GM19193 (cell line): ENCODE measurements around the gene CARNS1.
A peak's percentile ranks its signal among the peaks of the same experiment; 100 is the strongest.

Experiments
- POLR2A ChIP-seq: IDR thresholded peaks from 4 replicates; pipeline ENCODE4 v1.6.1; 2011; ENCODE audit not compliant: insufficient read depth, insufficient read length; ENCODE audit errors: extremely low read depth

CARNS1 gene

DNA sequence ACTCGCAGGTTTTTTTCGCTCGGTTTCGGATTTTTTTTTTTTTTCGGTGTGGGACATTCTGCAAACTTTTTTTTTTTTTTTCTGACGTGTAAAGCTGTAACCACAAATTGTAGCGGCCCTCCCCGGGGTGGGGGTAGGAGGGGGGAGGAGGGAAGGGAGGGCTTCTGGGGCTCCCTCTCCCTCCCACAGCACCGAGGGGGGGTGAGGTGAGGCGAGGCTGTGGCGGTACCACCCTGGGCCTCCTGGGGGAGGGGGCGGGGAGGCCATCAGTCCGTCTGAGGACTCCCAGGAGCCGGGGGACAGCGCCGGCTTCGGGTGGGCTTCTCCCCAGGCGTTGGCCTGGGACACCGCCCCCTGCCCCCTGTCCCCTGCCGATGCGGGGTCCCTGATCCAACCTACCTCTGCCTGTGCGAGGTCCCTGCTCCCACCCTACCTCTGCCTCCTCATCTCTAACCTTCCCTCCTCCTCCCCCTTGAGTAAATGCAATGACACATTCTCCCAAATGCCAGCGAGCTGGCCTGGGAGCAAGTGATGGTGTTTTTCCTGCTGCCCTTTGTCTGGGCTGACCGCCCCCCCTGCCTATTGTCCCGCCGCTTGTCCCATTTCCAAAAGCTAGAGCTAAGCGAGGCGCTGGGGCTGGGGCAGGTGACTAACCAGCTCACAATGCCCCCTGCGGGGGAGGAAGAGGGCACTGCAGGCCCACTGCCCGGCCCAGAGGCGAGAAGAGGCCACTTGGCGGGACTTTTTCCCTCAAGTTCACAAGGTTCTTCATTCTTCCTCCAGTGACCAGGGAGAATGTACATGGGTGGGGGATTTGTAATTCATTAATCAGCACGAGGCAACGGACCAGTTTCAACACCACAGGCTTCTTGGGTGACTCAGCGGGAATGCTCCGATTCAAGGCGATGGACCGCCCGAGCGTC is 41.6 kb upstream of the CARNS1 start:
- TF ChIP-seq POLR2A = no peak

DNA sequence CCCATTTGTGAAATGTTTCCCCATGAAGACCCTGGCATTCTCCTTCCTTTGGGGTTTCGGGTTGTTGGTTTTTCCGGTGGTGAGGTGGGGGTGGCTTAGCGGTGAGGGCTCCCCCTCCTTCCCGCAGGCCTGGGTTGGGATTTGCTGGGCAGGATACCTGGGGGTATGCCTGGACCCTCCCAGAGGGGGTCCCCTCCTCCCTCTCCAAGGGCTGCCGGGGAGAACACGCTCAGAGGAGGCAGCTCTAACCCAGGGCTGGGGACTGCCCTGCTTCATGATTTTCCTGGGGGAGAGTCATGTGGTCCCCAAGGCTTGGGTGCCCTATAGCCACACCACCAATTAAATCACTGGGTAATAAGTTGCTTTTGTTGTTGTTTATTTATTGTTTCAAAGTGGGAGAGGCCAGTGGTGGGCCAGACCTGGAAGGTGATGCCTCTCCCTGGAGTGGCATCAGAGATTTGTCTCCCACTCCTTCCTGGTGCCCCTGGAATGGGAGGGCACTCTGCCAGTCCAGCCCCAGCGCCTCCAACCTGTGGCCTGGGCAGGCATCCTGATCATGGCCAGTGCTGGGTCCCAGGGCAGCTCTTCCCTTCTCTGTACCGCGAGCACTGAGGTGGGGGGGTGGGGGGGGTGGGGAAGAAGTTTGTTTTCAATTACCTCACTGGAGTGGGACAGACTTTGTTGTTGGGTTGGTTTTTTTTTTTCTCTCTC is 40.8 kb upstream of the CARNS1 start:
- TF ChIP-seq POLR2A = no peak

DNA sequence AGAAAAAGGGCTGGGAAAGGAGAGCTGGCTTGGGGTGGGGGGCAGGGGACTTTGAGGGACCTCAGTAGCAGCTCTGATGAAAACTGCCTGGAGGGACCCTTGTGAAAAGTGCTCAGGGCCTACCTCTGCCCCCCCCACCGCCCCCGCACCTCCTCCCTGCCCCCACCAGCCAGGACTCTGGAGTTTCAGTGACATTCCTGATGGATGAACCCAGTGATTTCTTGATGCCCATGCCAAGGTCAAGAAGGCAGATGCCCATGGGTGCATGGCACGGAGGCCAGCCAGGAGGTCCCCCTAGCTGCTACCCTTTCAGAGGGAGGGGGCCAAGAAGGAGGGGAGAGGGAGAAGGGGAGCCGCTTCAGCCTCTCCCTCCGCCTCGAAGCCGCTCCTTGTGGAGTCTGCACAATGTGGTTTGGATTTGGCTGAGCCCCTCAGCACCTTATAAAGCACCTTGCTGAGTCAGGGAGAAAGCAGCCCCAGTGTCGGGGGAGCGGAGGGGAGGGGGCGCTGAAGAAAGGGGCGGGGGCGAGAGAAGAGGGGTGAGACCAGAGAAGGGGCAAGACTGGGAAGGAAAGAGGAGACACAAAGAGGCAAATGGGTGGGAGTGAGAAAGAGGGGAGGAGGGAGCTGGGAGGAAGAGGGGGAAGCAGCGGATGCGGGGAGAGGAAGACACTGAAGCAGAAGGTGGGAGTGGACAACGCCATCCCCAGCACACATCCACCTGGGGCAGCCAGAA is 40.0 kb upstream of the CARNS1 start:
- TF ChIP-seq POLR2A = no peak

DNA sequence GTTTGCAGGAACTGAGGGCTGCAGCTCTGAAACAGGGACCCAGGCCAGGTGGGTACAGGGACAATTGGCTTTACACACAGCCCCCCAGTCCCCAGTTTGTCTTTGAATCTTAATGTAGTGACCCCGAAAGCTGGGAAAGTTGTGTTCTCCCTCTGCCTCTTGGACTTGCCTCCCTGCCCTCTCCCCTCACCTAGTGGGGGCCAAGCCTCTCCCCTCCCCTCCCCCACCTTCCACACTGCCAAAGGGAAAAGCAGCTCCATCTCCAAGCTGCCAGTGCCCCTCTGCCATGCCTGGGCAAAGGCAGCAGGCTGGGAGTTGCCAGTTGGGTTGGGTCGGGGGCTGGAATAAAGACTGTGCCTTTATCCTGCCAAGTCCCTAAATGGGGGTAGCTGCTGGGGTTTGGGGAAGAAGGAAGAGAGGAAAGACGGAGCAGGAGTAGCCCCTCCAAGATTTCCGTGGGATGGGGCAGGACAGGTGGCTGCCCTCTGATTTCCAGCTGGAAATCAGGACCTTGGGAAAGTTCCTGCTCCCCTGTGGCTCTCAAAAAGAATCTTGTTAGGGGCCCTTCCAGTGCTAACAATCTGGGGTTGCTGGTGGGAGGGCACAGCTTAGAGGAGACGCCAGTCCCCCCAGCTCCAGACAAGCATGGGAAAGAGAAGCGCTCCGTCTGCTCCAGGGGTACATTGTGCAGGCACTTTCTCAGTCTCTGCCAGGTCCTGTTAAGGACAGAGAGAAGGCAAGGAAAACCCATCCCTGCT is 39.2 kb upstream of the CARNS1 start:
- TF ChIP-seq POLR2A = no peak

DNA sequence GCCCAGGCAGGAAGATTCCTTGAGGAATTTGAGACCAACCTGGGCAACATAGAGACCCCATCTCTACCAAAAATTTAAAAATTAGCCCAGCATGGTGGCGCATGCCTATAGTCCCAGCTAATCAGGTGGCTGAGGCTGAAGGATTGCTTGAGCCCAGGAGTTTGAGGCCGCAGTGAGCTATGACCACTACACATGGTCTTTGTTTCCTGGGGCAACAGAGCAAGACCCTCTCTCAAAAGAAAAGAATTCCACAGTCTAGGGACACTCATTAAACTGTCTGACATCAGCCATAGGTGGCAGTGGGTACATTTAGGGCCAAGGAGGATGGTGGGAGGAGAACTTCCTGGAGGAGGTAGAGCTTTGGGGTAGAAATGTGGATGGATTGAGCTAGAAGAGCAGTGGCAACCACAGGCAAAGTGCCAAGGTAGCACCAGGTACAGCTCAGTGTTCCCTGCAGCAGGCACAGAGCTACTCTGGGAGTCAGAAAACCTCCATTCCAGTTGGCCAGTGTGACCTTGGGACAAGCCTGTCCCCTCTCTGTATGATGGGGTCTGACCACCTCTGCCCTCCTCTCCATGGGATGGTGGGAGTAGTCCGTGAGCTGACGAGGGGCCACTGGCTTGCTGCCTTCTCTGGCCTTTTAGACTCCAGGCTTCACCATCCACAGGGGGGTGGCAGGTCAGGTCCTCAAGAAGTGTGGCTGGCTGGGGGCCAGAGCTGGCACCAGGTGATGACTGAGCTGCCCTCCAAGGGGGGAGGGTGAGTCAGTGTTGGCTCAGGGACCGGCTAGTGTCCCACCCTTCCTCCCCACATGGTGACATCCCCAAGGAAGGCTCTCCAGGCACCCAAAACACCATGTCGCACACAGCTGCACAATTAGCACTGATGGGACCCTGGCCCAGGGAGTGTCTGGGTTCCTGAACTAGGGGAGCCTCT is 38.3 kb upstream of the CARNS1 start:
- no peak for TF ChIP-seq POLR2A

DNA sequence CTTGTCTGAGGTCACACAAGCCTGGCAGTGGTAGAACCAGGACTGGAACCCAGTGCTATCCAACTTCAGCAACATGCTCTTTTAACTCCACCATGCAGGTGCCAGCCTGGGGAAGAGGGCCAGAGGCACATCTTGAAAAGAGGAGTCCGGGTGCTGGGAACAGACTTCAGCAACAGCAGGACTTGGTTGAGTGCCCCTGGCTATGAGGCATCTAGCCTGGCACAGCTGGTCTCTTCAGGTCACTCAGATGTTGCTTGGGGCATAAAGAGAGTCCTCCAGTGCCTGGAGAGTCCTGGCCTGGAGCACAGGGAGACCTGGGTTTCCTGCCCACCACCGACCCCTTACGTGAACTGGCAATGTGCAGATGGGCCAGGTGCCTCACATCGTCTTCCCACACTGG is 36.9 kb upstream of the CARNS1 start:
- TF ChIP-seq POLR2A = no peak

DNA sequence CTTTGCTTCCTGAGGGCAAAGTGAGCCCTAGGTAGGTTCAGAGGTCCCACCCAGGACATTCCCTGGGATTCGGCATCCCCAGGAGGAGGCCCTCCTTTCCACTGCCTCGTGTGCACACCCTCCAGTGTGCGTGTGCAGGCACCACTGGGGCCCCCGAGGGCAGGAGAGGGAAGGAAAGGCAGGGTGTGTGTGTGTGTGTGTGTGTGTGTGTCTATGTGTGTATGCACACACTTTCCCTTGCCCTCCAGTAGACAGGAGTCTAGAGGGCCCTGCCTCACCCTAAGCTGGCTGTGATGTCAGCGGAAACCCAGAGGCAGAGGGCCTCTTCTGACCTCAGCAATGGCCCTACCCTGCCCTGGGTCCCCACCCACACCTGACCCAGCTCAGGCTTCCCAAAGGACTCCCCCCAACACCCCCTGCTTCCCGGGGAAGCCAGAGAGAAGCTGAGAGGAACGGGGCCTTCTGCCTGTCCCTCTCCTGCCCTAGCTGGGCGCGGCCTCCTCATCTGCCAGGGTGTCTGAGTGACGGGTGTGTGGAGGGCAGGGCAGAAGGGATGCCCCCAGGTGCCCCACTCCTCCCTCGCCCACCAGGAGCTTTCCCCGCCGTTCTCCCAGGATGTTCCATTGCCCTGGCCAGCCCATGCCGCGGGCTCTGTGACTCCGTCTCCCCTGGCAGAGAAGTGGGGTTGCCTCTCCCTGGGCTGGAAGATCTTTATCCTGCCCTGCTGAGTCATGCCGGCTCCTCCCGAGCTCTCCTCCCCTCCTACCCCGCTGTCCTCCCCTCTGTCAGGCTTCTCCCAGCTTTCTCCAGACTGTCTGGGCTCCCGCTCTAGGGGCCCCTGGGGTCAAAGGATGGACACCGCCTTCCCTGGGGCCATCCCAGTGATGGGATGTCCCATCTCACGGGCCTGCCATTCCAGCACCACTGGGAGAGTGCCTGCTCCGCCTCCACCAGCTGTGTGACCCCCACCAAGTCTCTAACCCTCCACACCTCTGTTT is 36.1 kb upstream of the CARNS1 start:
- TF ChIP-seq POLR2A = no peak

DNA sequence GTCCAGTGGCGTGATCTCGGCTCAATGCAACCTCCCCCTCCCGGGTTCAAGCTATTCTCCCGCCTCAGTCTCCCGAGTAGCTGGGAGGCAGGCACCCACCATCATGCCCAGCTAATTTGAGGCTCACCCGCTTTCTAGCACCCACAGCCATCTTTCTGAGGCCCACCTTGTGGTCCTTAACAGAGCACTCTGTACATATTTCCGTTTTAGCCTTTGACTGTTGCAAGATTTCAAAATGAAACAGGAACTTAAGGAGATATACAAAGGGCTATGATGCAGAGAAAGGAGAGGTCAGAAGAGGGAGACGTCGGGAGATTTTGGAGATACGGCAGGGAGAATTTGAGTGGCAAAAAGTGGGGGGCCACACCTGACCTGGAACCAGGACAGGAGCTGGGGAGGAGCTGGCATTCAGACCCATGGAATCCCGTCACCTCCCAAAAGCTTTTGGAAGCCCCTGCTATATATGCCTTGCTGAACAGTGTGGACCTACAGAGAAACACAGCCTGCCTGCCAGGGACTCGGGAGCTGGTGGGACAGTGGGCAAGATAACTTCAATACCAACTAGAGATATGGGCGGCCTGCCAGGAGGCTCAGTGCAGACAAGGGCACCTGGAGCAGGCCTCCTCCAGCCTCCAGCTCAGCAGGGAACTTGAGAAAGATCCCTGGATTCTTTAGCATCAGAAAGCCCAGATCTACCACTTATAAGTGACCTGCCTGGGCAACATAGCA is 34.1 kb upstream of the CARNS1 start:
- peak; percentile 25 for TF ChIP-seq POLR2A

DNA sequence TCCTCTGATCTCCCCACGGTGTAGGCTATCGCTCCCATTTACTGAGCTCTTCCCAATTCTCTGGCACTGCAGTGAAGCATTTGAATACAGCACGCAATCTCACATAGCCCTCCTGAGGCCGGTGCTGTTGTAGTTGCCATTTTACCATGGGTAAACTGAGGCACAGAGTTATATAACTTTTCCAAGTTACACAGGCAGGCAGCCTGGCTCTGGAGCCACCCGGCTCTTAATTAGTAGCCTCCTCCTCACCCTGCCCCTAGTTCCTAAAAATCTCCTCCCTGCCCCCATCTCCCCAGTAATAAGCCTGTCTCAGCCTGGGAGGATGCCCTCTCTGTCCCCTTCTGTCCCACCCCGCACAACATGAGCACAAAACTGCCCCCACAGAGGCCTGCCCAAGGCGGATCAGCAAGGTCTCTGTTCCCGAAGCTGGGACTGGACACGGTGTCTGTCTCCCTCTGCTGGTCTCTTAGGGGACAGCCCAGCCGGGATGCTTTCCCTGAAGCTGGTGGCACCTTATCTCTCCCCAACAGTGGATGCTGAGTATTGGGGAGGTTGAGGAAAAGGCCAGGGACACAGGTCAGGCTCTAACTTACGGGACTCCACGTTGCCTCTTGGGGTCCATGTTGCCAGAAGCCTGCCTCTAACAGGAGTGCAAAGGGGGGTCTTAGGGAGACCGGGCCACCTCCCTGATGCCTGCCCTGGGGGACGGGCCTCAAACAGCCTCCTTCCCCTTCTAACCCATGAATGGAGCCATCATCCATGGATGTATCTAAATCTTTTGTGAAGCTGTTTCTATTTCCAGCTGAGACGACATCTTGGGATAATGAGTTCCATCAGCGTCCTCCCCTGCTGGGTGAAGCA is 33.0 kb upstream of the CARNS1 start:
- TF ChIP-seq POLR2A = no peak

DNA sequence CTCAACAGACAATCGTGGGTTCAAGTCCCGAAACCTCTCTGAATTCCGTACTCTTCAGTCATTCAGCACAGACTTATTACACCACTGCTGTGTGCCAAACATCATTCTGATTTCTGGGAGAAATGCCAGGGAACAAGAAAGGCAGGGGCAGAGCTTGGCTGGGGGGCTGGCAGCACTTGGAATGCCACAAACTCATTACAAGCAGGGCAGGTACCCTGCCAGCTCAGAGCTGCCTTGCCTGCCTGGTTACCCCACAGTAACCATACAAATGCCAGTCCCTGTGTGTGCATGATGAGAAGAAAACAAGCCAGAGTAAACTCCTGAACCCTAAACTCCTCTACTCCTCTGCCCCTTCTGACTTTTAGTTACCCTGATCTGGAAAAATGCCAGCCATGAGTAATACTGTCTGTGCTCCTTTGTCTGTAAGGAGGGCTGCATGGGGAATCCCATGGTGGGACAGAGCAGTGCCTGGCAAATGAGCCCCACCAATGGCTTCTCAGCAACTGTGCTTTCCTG is 30.6 kb upstream of the CARNS1 start:
- no peak for TF ChIP-seq POLR2A

DNA sequence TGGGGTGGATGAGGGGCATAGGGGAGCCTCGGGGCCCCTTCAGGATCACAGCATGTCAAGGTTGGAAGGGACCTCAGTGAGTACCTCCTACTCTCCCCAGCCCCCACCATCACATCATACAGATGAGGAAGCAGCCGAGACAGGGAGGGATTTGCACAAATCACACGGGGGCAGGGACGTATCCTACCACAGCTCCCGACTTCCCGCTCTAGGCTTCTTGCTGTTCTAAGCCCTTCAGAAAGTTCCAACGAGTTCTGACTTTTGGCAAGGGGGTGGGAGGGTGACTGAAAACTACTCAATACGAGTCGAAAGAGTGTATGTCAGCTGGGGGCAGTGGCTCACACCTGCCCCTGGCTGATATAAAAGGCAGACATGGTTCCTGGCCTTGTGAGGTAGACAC is 28.4 kb upstream of the CARNS1 start:
- no peak for TF ChIP-seq POLR2A
